Activated CD8-positive, alpha-beta T cell treated with anti-CD3 and anti-CD28 coated beads for 36 hours (primary cell): Measurements from ENCODE around the gene CEMIP. TPM values are rescaled to one million over a fixed set of nuclear protein-coding genes. Genes with fewer than 3 reads are reported as not detected.

Experiments
- ATAC-seq: fragments of 200-7000 bp; cut with Tn5 transposase; one replicate; pipeline ENCODE4 v1.10.0; 2021; ENCODE audit warnings: mild to moderate bottlenecking, moderate library complexity
- CTCF ChIA-PET: fragments of 350-600 bp; sonication (Branson Sonifier 250); formaldehyde crosslinking; loops from one replicate; lab custom pipeline; 2021; ENCODE audit warnings: antibody characterized with exemption; lab: Charles Lee
- POLR2A ChIA-PET: fragments of 350-600 bp; sonication (Branson Sonifier 250); formaldehyde crosslinking; loops from one replicate; lab custom pipeline; 2021; ENCODE audit warnings: antibody characterized with exemption; lab: Charles Lee
- DNase-seq: peaks from one replicate; pipeline ENCODE4 v3.0.0-alpha.2; 2020
- H3K27ac Mint-ChIP-seq: one replicate; pipeline ENCODE4 v1.8.0; 2021; ENCODE audit warnings: mild to moderate bottlenecking, mixed read lengths
- H3K27me3 Mint-ChIP-seq: one replicate; pipeline ENCODE4 v1.8.0; 2021; ENCODE audit warnings: mixed read lengths
- H3K36me3 Mint-ChIP-seq: one replicate; pipeline ENCODE4 v1.8.0; 2021; ENCODE audit warnings: low read depth, mixed read lengths
- H3K4me1 Mint-ChIP-seq: one replicate; pipeline ENCODE4 v1.8.0; 2021; ENCODE audit warnings: low read depth, mixed read lengths
- H3K4me3 Mint-ChIP-seq: one replicate; pipeline ENCODE4 v1.8.0; 2021; ENCODE audit warnings: mild to moderate bottlenecking, moderate library complexity, mixed read lengths
- H3K9me3 Mint-ChIP-seq: one replicate; pipeline ENCODE4 v1.8.0; 2021; ENCODE audit warnings: mixed read lengths
- intact Hi-C: fragments of 100-400 bp; cut with micrococcal nuclease; formaldehyde crosslinking; loops from one replicate; pipeline ENCODE4 v1.10.0; 2022
- total RNA-seq, 2 experiments: library from RNA; stranded (reverse); gene quantifications; one replicate each; pipeline ENCODE4 v1.2.3, GENCODE V29; 2021
- TF ChIP-seq, protein P1 (sequence below): fragments of 200-600 bp; IDR thresholded peaks from one replicate; pipeline ENCODE4 v1.8.0; 2022; ENCODE audit warnings: antibody characterized with exemption, mild to moderate bottlenecking

Gene CEMIP
- total RNA-seq, 2 experiments from 2014 or later = not detected

DNA sequence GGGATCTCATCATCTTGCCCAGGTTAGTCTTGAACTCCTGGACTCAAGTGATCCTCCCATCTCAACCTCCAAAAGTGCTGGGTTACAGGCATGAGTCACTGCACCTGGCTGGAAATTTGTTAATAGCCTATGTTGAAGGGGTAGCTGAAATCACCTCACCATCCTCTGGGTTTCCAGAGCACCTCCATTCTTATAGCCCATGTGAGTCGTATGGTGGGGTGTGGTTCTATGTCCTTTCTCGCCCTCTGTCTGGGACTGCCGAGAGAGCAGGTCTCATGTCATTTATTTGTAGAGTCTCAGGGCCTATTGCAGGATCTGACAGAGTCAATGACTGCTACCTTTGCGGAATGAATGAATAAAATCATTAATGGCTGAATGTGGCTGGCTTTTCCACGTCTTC, 20.9 kb downstream of the CEMIP start:
- Mint-ChIP-seq H3K4me3 (no peak overlapping the region), H3K27me3 (peaks cover 4% of the 10 kb centered on the region), H3K36me3 (no peaks in the 10 kb centered on the region), H3K4me1 (peaks cover 18% of the 10 kb centered on the region), H3K27ac (no peak overlapping the region), H3K9me3 (peaks cover 2% of the 10 kb centered on the region)
- DNase-seq = no peak
- TF ChIP-seq, protein P1, sequence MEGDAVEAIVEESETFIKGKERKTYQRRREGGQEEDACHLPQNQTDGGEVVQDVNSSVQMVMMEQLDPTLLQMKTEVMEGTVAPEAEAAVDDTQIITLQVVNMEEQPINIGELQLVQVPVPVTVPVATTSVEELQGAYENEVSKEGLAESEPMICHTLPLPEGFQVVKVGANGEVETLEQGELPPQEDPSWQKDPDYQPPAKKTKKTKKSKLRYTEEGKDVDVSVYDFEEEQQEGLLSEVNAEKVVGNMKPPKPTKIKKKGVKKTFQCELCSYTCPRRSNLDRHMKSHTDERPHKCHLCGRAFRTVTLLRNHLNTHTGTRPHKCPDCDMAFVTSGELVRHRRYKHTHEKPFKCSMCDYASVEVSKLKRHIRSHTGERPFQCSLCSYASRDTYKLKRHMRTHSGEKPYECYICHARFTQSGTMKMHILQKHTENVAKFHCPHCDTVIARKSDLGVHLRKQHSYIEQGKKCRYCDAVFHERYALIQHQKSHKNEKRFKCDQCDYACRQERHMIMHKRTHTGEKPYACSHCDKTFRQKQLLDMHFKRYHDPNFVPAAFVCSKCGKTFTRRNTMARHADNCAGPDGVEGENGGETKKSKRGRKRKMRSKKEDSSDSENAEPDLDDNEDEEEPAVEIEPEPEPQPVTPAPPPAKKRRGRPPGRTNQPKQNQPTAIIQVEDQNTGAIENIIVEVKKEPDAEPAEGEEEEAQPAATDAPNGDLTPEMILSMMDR = no peak
- ChIA-PET CTCF (interaction anchor here (1.2 kb wide), 1 partner anchor 23 kb away, joined by 4 read pairs; no protein-coding TSS in a partner anchor), POLR2A (no interaction called here)
- ATAC-seq = no peak
- intact Hi-C loops = no loop called here

DNA sequence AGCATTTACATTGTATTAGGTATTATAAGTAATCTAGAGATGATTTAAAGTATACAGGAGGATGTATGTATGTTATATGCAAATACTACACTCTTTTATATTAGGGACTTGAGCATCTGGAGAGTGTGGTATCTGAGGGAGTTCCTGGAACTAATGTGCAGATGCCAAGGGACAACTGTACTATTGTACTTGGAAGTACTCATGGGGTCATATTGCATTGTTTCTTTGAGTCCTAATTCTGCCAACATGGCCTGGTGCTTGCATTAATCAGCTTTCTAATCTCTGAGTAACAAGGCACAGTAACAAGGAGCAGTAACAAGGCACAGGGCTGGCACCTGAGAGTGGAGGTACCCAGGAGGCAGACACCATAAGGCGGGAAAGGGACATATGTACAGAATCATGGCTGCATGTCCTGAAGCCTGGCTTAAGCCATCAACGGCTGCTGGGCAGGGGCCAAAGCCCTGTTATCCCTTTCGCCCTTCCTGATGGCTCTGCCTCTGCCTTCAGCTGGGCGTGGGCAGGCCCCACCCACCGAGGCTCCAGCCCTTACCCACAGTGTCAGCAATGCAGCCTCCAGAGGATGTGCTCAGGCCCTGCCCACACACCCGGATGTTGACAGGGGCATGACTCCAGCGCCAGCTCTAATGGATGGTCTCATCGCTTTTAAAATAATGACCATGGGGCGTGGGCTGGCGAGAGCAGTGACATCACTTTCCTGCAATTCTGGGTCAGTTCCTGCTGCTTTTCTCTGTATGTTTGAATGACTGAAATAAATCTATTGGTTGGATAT, 22.9 kb downstream of the CEMIP start:
- H3K4me3 Mint-ChIP-seq = no peak overlapping the region
- no peak for ATAC-seq
- CTCF ChIA-PET = interaction anchor here (0.7 to 2.1 kb wide), 3 partner anchors 9 to 26 kb away, joined by 3 to 16 read pairs (median 3); no protein-coding TSS in a partner anchor
- H3K27me3 Mint-ChIP-seq = no peaks in the 10 kb centered on the region
- intact Hi-C loops = no loop called here
- no peak overlapping the region for H3K27ac Mint-ChIP-seq
- peaks cover 2% of the 10 kb centered on the region for H3K9me3 Mint-ChIP-seq
- POLR2A ChIA-PET = no interaction called here
- no peaks in the 10 kb centered on the region for H3K36me3 Mint-ChIP-seq
- TF ChIP-seq, protein P1 = no peak
- peaks cover 25% of the 10 kb centered on the region for H3K4me1 Mint-ChIP-seq
- no peak for DNase-seq

DNA sequence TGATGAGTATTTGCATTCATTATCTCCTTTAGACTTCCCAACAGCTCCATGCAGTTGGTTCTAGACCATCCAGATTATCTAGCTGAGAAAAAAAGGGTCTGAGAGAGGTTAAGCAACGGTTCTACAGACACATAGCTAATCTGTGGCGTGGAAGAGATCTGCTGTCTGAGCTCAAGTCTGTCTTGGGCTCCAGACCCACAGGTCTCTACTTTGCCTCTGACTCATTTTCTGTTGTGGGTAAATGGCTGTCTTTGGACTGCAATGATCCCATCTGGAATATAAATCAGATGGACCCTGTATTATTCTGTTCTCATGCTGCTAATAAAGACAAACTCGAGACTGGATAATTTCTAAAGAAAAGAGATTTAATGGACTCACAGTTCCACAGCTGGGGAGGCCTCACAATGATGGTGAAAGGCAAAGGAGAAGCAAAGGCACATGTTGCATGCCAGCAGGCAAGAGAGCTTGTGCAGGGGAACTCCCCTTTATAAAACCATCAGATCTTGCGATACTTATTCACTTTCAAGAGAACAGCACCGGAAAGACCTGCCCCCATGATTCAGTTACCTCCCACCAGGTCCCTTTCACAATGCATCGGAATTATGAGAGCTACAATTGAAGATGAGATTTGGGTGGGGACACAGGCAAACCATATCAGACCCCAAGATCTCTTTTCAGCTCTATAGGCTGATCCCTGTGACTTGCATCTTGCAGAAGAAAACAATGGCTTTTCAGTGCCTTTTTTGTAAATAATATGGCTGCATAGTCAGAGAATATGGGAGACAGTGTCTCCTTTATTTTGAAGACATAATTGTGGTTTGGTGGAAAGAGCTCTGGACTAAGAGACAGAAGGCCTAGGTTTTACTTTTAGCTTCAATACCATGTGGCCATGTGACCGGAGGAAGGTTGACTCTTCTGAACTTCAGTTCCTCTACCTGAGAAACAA, 24.7 kb downstream of the CEMIP start:
- Mint-ChIP-seq H3K4me3 (no peak overlapping the region), H3K27ac (peak overlapping the region; percentile 35), H3K36me3 (no peaks in the 10 kb centered on the region), H3K4me1 (peaks cover 25% of the 10 kb centered on the region), H3K27me3 (no peaks in the 10 kb centered on the region), H3K9me3 (peaks cover 2% of the 10 kb centered on the region)
- peak; percentile 58 for DNase-seq
- POLR2A ChIA-PET = interaction anchor here (0.9 to 1.4 kb wide), 2 partner anchors 24 to 463 kb away, joined by 5 to 6 read pairs; partner anchors contain the start of gene CEMIP
- intact Hi-C loops = no loop called here
- peak; percentile 78 for ATAC-seq
- TF ChIP-seq, protein P1 = no peak
- CTCF ChIA-PET = interaction anchor here (1.6 to 3.9 kb wide), 4 partner anchors 11 to 166 kb away, joined by 5 to 16 read pairs (median 14); partner anchors contain the start of gene CEMIP

DNA sequence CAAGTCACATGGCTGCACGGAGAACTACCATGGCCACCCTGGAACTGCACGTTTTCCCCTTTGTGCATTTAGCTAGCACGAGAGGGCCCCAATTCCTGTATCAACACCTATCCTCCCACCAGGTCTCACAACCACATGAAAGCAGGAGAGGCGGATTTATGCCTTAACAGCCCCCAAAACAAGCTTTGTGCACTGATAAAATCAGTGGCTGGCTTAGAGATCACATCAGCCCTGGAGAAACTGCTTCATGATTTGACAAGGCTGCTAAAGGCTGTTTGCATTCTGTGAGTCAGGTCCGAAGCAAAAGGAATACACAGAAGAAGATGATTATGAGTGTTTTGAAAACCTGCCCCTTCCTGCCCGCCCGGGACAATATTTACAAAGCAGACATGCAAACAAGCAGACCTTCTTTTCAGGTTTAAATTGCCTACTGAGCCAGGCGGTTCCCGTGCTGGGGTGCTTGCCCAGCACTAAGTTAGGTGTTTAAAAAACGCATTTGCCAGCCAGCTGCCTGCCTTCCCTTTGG, 25.9 kb downstream of the CEMIP start:
- peaks cover 25% of the 10 kb centered on the region for H3K4me1 Mint-ChIP-seq
- peaks cover 2% of the 10 kb centered on the region for H3K9me3 Mint-ChIP-seq
- H3K27ac Mint-ChIP-seq = peak overlapping the region; percentile 4
- POLR2A ChIA-PET = interaction anchor here (0.6 kb wide), 1 partner anchor 1372 kb away, joined by 3 read pairs; no protein-coding TSS in a partner anchor
- DNase-seq (peak; percentile 49), ATAC-seq (peak; percentile 48)
- TF ChIP-seq, protein P1 = no peak
- H3K4me3 Mint-ChIP-seq = no peak overlapping the region
- CTCF ChIA-PET = interaction anchor here (1.2 to 3.9 kb wide), 5 partner anchors 12 to 165 kb away, joined by 3 to 16 read pairs (median 8); partner anchors contain the start of gene CEMIP
- H3K36me3 Mint-ChIP-seq = no peaks in the 10 kb centered on the region
- intact Hi-C loops = no loop called here
- H3K27me3 Mint-ChIP-seq = no peaks in the 10 kb centered on the region
